Choroid plexus epithelial cell (primary cell): ENCODE results near the gene TRAK2.

Experiments used
- DNase-seq: peaks from one replicate; pipeline ENCODE4 v3.0.0-alpha.2; 2010; ENCODE audit warnings: low read depth
- H3K4me3 ChIP-seq: 2 replicates; pipeline ENCODE4 v1.5.1; 2011; ENCODE audit warnings: low read depth, mild to moderate bottlenecking, control low read depth, low read length, moderate library complexity
- CTCF ChIP-seq: conservative IDR thresholded peaks from 2 replicates; pipeline ENCODE4 v1.5.1; 2011; ENCODE audit warnings: low read depth, mild to moderate bottlenecking, control low read depth, inconsistent platforms, low read length, moderate library complexity

TRAK2 gene

GRCh38 chr2:201413552-201413951 lies 37.7 kb downstream of the TRAK2 start:
- TF ChIP-seq CTCF, result no peak
- no peak overlapping the region for H3K4me3 ChIP-seq
- DNase-seq, result no peak

- H3K4me3 ChIP-seq, result no peak overlapping the region
- no peak for DNase-seq
- TF ChIP-seq CTCF, result no peak
Measured at GRCh38 chr2:201413143-201413542, 38.1 kb downstream of the TRAK2 start.

GRCh38 chr2:201411421-201411820 lies 39.8 kb downstream of the TRAK2 start:
- DNase-seq, result peak; percentile 69
- no peak overlapping the region for H3K4me3 ChIP-seq
- TF ChIP-seq CTCF, result no peak

DNA sequence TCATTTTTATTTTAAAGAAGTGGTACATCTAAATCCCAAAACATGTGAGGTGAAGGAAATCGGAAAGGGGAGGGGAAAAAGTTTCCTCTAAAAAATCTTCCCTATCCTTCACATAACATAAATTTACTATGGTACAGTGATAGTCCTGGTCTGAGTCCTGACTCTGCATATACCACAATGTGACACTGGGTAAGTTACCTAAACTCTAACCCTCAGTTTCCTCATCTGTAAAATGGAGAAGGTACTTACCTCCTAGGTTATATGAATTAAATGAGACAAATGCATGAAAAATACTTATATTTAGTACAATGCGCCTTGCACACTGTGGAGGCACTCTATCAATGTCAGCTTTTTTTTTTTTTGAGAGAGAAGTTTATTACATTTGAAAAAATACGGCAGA lies 42.3 kb downstream of the TRAK2 start:
- no peak for TF ChIP-seq CTCF
- DNase-seq, result no peak
- H3K4me3 ChIP-seq, result no peak overlapping the region

GRCh38 chr2:201407265-201407664 lies 44.0 kb downstream of the TRAK2 start:
- no peak for TF ChIP-seq CTCF
- peak overlapping the region; percentile 28 for H3K4me3 ChIP-seq
- DNase-seq, result peak; percentile 43

- peak; percentile 89 for DNase-seq
- no peak overlapping the region for H3K4me3 ChIP-seq
- no peak for TF ChIP-seq CTCF
Measured at GRCh38 chr2:201406077-201406662, 45.1 kb downstream of the TRAK2 start.

- H3K4me3 ChIP-seq, result no peak overlapping the region
- DNase-seq, result no peak
- no peak for TF ChIP-seq CTCF
Measured at GRCh38 chr2:201404699-201405280, 46.5 kb downstream of the TRAK2 start.
